ENCODE data around the gene ITGAV.

The ITGAV gene

GRCh38 chr2:186614373-186614772, 24.5 kb downstream of the ITGAV start:
- DNase-seq = no peak

GRCh38 chr2:186617148-186617547, 27.3 kb downstream of the ITGAV start:
- DNase-seq = no peak

- no peak for DNase-seq
Measured at GRCh38 chr2:186617771-186618170, 27.9 kb downstream of the ITGAV start.

- no peak for DNase-seq
Measured at GRCh38 chr2:186618696-186619095, 28.8 kb downstream of the ITGAV start.

GRCh38 chr2:186623084-186623483, 33.2 kb downstream of the ITGAV start:
- no peak for DNase-seq

GRCh38 chr2:186624276-186624675, 34.4 kb downstream of the ITGAV start:
- DNase-seq = no peak

GRCh38 chr2:186629250-186629996, 39.6 kb downstream of the ITGAV start:
- DNase-seq = no peak

GRCh38 chr2:186632417-186632816, 42.6 kb downstream of the ITGAV start:
- no peak for DNase-seq

- DNase-seq = no peak
Measured at GRCh38 chr2:186634701-186635100, 44.8 kb downstream of the ITGAV start.

- DNase-seq = no peak
Measured at GRCh38 chr2:186636800-186637496, 47.1 kb downstream of the ITGAV start.

- no peak for DNase-seq
Measured at GRCh38 chr2:186637497-186637800, 47.6 kb downstream of the ITGAV start.

GRCh38 chr2:186639939-186640338, 50.1 kb downstream of the ITGAV start:
- no peak for DNase-seq

- no peak for DNase-seq
Measured at GRCh38 chr2:186641132-186641806, 51.4 kb downstream of the ITGAV start.

GRCh38 chr2:186641807-186642321, 52.0 kb downstream of the ITGAV start:
- DNase-seq = peak; percentile 76

- no peak for DNase-seq
Measured at GRCh38 chr2:186644791-186645190, 54.9 kb downstream of the ITGAV start.

GRCh38 chr2:186645999-186646398, 56.1 kb downstream of the ITGAV start:
- no peak for DNase-seq

- DNase-seq = no peak
Measured at GRCh38 chr2:186648130-186648529, 58.3 kb downstream of the ITGAV start.

- no peak for DNase-seq
Measured at GRCh38 chr2:186653511-186653910, 63.7 kb downstream of the ITGAV start.

- DNase-seq = no peak
Measured at GRCh38 chr2:186659383-186659782, 69.5 kb downstream of the ITGAV start.

GRCh38 chr2:186664385-186665043, 74.7 kb downstream of the ITGAV start:
- no peak for DNase-seq

- DNase-seq = no peak
Measured at GRCh38 chr2:186669146-186669545, 79.3 kb downstream of the ITGAV start.

- no peak for DNase-seq
Measured at GRCh38 chr2:186670831-186671230, 81.0 kb downstream of the ITGAV start.

GRCh38 chr2:186675380-186675779, 85.5 kb downstream of the ITGAV start:
- DNase-seq = no peak
